ENCODE data around the gene HOGA1.

GRCh38 chr10:97547962-97548361 is 36.2 kb upstream of the HOGA1 start:
- TF ChIP-seq, protein P1, sequence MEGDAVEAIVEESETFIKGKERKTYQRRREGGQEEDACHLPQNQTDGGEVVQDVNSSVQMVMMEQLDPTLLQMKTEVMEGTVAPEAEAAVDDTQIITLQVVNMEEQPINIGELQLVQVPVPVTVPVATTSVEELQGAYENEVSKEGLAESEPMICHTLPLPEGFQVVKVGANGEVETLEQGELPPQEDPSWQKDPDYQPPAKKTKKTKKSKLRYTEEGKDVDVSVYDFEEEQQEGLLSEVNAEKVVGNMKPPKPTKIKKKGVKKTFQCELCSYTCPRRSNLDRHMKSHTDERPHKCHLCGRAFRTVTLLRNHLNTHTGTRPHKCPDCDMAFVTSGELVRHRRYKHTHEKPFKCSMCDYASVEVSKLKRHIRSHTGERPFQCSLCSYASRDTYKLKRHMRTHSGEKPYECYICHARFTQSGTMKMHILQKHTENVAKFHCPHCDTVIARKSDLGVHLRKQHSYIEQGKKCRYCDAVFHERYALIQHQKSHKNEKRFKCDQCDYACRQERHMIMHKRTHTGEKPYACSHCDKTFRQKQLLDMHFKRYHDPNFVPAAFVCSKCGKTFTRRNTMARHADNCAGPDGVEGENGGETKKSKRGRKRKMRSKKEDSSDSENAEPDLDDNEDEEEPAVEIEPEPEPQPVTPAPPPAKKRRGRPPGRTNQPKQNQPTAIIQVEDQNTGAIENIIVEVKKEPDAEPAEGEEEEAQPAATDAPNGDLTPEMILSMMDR (IDR thresholded peaks at IDR 0.05): no peak
- TF ChIP-seq POLR2A (IDR thresholded peaks at IDR 0.05): no peak

Measured in right lobe of liver (tissue), 4 donors.